ENCODE measurements around the gene TSHZ2.
"Not testable (repeated sequence)": the region's sequence is repeated elsewhere in the genome, so short reads cannot be mapped to it uniquely, and the experiment has no call there.

The TSHZ2 gene

GRCh38 chr20:53296451-53297153, 324.4 kb downstream of the TSHZ2 start:
- no peak for DNase-seq

- no peak for DNase-seq
Observed at GRCh38 chr20:53297154-53297529, 325.0 kb downstream of the TSHZ2 start.

- no peak for DNase-seq
Observed at GRCh38 chr20:53298260-53298659, 326.1 kb downstream of the TSHZ2 start.

GRCh38 chr20:53298911-53299310, 326.8 kb downstream of the TSHZ2 start:
- no peak for DNase-seq

GRCh38 chr20:53299831-53300230, 327.7 kb downstream of the TSHZ2 start:
- no peak for DNase-seq

- DNase-seq, result no peak
Observed at GRCh38 chr20:53301869-53302268, 329.7 kb downstream of the TSHZ2 start.

GRCh38 chr20:53302695-53303412, 330.7 kb downstream of the TSHZ2 start:
- no peak for DNase-seq

- no peak for DNase-seq
Observed at GRCh38 chr20:53303413-53303760, 331.2 kb downstream of the TSHZ2 start.

GRCh38 chr20:53304146-53304545, 332.0 kb downstream of the TSHZ2 start:
- DNase-seq, result no peak

- no peak for DNase-seq
Observed at GRCh38 chr20:53306192-53306805, 334.1 kb downstream of the TSHZ2 start.

GRCh38 chr20:53307964-53308597, 335.9 kb downstream of the TSHZ2 start:
- DNase-seq, result no peak

GRCh38 chr20:53309515-53309914, 337.4 kb downstream of the TSHZ2 start:
- DNase-seq, result no peak

GRCh38 chr20:53312957-53313356, 340.8 kb downstream of the TSHZ2 start:
- no peak for DNase-seq

GRCh38 chr20:53316206-53316937, 344.2 kb downstream of the TSHZ2 start:
- no peak for DNase-seq

GRCh38 chr20:53319200-53319599, 347.0 kb downstream of the TSHZ2 start:
- no peak for DNase-seq

GRCh38 chr20:53319716-53320115, 347.6 kb downstream of the TSHZ2 start:
- DNase-seq, result no peak

- no peak for DNase-seq
Observed at GRCh38 chr20:53320701-53321100, 348.5 kb downstream of the TSHZ2 start.

- no peak for DNase-seq
Observed at GRCh38 chr20:53321596-53321995, 349.4 kb downstream of the TSHZ2 start.

- DNase-seq, result no peak
Observed at GRCh38 chr20:53322651-53323050, 350.5 kb downstream of the TSHZ2 start.

- DNase-seq, result not testable (repeated sequence)
Observed at GRCh38 chr20:53323460-53323859, 351.3 kb downstream of the TSHZ2 start.

GRCh38 chr20:53324816-53325215, 352.7 kb downstream of the TSHZ2 start:
- DNase-seq, result no peak

- no peak for DNase-seq
Observed at GRCh38 chr20:53328961-53329360, 356.8 kb downstream of the TSHZ2 start.

- no peak for DNase-seq
Observed at GRCh38 chr20:53329781-53330180, 357.6 kb downstream of the TSHZ2 start.

All from RPMI8226 (cell line).